HG02943 (cell line): Measurements from ENCODE around the gene KTI12.
"Not testable (repeated sequence)": the region's sequence is repeated elsewhere in the genome, so short reads cannot be mapped to it uniquely, and the experiment has no call there.

ENCODE experiments used
- ATAC-seq: cut with Tn5 transposase; IDR thresholded peaks from one replicate; pipeline ENCODE4 v1.9.1; 2021; ENCODE audit warnings: mild to moderate bottlenecking, low read depth, moderate library complexity; ENCODE audit not compliant: unreplicated experiment

Gene KTI12, protein sequence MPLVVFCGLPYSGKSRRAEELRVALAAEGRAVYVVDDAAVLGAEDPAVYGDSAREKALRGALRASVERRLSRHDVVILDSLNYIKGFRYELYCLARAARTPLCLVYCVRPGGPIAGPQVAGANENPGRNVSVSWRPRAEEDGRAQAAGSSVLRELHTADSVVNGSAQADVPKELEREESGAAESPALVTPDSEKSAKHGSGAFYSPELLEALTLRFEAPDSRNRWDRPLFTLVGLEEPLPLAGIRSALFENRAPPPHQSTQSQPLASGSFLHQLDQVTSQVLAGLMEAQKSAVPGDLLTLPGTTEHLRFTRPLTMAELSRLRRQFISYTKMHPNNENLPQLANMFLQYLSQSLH

DNA sequence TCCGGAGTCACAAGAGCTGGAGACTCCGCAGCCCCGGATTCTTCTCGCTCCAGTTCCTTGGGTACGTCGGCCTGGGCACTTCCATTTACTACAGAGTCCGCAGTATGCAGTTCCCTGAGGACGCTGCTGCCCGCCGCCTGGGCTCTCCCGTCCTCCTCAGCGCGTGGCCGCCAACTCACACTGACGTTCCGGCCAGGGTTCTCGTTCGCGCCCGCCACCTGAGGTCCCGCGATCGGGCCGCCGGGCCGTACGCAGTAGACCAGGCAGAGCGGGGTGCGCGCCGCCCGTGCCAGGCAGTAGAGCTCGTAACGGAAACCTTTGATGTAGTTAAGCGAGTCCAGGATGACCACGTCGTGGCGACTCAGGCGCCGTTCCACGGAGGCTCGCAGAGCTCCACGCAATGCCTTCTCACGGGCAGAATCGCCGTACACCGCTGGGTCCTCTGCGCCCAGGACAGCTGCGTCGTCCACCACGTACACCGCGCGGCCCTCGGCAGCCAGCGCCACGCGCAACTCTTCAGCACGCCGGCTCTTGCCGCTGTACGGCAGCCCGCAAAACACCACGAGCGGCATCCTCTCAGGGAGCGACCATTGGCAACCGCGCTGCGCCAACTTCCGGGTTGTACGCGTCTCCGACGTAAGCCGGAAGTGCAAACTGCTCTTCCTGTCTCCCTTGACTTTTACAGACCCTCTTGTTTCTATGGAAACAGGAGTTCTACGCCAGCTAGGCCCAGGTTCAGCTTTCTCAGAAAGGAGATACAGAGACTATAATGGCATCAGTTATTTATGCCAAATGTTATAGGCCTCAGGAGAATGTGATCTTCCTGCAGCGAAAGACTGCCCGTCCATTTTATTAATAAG, at the start of gene KTI12:
KTI12 (minus strand) TSS at position 621 of the 860 bp plus-strand sequence; CDS start at position 572, 49 bp downstream.
- ATAC-seq: peak; percentile 80

DNA sequence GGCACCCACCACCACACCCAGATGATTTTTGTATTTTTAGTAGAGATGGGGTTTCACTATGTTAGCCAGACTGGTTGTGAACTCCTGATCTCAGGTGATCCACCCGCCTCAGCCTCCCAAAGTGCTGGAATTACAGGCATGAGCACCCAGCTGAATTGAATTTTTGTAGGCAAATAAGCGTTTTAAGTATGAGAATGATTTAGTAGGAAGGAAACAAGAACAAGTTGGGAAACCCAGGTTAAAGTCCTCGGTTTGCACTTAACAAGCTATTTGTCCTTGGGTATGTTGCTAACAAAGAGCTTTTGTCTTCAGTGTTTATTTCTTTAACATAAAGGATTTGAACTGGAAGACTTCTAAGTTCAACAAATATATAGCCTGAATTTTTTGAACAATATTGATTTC, 46.4 kb upstream of the KTI12 start:
- ATAC-seq: no peak

DNA sequence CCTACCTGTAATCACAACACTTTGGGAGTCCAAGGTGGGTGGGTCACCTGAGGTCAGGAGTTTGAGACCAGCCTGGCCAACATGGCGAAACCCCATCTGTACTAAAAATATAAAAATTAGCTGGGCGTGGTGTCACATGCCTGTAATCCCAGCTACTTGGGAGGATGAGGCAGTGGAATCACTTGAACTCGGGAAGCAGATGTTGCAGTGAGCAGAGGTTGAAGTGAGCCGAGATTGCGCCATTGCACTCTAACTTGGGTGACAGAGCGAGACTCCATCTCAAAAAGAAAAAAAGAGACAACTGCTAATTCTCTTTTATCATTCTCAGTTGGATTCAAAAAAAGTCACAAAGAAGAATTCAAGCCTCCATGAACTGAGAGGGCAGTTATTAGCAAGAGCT, 43.7 kb upstream of the KTI12 start:
- not testable (repeated sequence) for ATAC-seq

GRCh38 chr1:52072291-52072690, 38.7 kb upstream of the KTI12 start:
- ATAC-seq: no peak

- no peak for ATAC-seq
These were observed 37.1 kb upstream of the KTI12 start for GRCh38 chr1:52070704-52071103.

GRCh38 chr1:52063192-52063591, 29.6 kb upstream of the KTI12 start:
- ATAC-seq: no peak

DNA sequence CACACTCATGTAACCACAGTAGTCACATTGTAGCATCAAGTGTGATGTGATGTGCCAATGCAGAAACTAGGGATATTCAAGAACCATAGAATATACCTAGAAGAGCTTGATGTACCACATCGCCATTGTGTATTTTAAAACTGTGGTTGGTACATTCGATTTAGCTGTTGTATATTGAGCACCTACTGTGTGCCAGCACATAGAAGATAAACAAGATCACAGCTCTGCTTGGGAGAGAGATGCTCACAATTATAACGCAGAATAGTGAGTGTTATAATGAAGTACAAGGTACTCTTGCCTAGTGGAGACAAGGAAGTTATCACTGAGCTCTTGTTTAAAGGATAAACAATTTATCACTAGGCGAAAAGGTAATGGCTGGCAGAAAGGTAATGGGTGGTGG, 27.2 kb upstream of the KTI12 start:
- no peak for ATAC-seq

- no peak for ATAC-seq
These were observed 26.3 kb upstream of the KTI12 start for GRCh38 chr1:52059888-52060287.

- no peak for ATAC-seq
These were observed 25.7 kb upstream of the KTI12 start for GRCh38 chr1:52059321-52059720.

DNA sequence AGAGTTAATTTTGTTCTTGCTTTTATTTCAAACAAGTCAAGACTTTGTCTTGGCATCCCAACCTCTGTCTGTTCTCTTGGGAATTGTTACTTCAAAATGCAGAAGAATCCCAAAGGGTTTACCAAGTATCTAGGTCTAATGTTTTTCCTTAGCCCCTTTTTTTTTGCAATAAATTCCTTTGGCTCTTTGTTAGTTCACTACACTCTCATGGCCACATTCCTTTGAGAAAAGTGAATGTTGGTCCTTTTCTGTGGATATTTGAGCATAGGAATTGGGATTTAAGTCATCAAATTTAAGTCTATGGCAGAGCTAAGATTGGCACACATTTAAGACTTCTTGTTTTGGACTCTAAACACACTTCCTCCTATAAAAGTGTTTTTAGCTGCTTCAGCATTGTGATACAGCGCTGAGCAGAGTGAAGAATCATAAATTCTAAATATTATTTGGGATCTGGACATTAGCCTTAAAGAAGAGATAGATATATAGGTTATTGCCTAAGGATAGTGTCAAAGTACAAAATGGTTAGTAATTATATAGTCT, 24.3 kb upstream of the KTI12 start:
- no peak for ATAC-seq

- no peak for ATAC-seq
These were observed 23.6 kb upstream of the KTI12 start for GRCh38 chr1:52057255-52057654.

GRCh38 chr1:52056937-52057231, 23.3 kb upstream of the KTI12 start:
- ATAC-seq: peak; percentile 41

DNA sequence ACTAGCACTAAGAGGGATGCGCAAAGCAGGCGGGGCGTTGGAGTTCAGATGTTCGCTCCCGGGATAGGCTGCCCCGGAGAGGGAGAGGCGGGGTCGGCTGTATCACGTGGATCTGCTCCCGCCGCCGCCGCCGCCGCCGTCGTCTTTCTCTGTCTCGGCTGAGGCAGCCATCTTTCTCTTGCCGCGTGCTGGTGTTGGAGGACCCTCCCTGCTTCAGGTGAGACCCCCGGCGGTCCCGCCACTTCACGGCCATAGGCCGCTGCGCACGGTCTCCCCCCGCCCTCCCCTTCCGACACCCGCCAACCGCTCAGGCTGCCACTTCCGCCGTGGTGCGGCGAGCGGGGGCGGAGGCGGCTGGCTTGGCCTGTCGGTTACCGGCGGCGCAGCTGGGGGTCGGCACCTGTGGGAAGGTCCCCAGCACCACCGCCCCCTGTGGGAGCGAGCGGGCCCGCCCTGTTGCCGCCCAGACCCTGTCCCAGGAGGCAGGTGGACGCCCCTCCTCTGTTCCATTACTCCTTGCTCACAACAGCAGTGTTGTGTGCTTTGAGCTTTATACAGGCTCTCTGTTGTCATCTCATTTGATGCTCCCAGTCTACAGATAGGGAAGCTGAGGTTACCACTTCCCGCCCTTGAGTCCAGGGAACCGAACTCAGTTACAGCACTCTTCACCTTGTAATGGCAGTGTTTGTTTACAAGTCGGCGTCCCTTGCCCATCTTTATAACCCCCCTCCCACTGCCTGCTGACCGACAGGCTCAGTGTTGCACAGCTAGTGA, 22.7 kb upstream of the KTI12 start, which contains the start of gene BTF3L4:
BTF3L4 (plus strand) TSS at position 133 of the 774 bp plus-strand sequence. CDS start 3,553 bp downstream, outside the sequence.
- ATAC-seq: peak; percentile 81

- ATAC-seq: no peak
These were observed 22.2 kb upstream of the KTI12 start for GRCh38 chr1:52055866-52056162.

DNA sequence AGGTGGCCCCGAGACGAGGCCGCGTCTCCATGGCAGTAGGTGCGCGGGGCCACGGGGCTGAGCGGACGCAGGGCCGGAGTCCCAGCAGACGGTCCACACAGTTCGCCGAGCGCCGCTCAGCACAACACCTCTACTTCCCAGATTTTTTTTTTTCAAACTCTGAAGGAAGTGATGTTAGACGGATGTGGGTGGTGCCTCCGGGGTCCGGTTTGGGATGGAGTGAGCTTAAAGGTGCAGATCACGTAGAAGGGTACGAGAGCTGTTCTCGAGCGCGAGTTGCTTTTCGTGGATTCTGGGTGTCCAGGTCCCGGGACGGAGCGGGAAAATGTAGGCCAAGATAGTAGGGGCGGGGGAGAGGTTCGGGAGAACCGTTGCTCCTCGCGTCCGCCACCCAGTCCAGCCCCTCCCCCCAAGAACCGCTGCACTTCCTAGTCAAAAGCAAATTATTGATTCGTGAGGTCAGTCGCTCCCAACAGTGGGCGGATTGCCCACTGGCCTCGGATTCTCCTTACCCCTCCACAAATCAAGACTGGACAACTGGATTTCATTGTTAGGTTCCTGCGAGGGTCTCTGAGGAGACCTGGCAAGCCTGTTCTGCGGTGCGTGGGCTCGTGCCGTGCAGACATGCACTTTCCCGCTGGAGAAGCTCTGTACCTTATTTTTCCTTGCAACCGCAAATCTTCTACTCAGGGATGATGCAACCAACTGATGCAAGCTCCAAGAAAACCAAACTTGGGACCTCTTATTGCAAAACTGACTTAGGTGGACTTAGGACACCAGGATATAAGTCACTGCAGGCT, 21.7 kb upstream of the KTI12 start, which contains the start of gene TXNDC12:
TXNDC12 (minus strand) TSS at position 126 of the 800 bp plus-strand sequence; CDS start at position 31, 95 bp downstream.
- peak; percentile 42 for ATAC-seq

GRCh38 chr1:52054496-52055065, 21.0 kb upstream of the KTI12 start:
- ATAC-seq: no peak

GRCh38 chr1:52053862-52054261, 20.3 kb upstream of the KTI12 start:
- no peak for ATAC-seq

- not testable (repeated sequence) for ATAC-seq
These were observed 15.7 kb upstream of the KTI12 start for GRCh38 chr1:52049337-52049736.

- ATAC-seq: not testable (repeated sequence)
These were observed 12.1 kb upstream of the KTI12 start for GRCh38 chr1:52045666-52046195.
